HG02981 (cell line): ENCODE data around the gene MCTP2.

Source experiments
- ATAC-seq: cut with Tn5 transposase; IDR thresholded peaks from one replicate; pipeline ENCODE4 v1.9.1; 2021; ENCODE audit warnings: mild to moderate bottlenecking, moderate library complexity; ENCODE audit not compliant: unreplicated experiment

MCTP2 gene

GRCh38 chr15:94259121-94259751 is 27.9 kb downstream of the MCTP2 start:
- no peak for ATAC-seq

DNA sequence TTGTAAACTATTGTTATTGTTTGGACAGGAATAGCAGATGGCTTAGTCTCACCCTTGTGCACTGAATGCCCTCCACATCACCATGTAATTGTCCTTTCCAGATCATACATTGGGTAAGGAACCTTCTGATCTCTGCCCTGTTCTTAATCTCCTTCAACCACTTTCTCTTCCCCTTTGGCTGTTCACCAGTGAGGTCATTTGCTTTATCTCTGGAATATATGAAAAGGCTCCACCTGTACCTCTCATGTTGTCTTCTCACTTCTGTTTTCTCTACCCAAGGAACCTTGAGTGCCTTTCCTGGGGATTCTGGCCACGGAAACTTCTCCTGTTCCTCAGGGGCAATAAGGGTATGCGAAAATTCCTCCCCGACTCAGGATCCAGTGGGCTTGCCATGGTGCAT is 28.5 kb downstream of the MCTP2 start:
- no peak for ATAC-seq

DNA sequence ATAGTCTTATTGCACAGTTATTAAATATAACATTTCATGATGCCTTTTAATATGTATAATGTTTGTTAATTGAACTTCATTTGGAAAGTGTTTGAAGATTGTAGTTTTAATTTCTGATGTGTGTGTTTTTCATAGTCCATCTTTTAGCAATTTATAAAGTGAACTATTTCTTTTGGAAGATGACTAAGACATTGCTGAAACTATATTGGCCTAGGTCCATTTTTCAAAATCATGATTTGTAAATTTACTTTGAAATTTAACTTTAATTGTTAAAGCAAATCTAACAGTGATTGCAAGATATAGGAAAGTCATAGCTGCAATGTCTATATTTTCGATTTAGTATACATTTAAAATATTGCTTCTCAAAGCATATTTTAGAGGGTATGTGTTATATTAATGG is 30.8 kb downstream of the MCTP2 start:
- no peak for ATAC-seq

DNA sequence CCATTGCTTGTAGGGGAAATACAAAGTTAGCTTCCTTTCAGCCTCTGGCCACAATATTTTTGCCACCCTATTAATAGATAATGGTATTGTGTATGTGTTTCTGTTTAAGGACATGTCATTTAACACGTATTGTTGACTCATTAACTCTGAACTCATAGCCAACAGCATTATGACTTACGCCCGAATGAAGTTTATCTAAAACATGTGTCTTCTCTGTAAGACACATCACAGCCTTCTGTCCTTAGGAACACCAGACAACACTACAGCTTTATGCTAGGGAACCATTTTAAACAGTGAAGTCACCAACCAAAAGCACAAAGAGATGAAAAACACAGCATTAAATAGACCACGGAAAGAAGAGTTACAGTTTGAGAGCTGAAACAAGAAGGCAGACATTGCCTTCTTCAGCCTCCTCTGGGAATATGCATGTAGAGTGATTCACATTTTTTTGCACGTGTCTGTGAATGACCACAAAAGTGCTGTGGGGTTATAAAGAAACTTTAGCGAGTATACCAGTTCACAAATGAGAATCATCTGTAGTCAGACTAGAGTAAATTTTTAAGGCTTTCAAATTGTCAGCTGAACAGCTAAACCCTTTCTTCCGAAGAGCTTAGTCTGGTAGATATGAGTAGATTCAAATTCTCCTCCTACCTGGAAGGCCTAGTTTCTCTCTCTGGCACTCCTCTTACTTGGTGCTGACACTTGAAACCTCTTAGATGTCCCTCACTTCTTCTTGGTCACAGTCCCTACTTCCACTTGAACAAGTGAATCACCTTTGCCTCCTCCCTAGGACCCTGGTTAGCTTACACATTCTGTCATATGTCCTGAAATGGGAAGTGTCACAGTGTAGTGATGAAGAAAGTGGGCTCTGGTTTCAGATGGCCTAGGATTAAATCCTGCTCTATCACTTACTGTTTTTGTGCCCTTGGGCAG is 32.2 kb downstream of the MCTP2 start:
- ATAC-seq = peak; percentile 65

GRCh38 chr15:94265009-94265408 is 33.6 kb downstream of the MCTP2 start:
- ATAC-seq = no peak

DNA sequence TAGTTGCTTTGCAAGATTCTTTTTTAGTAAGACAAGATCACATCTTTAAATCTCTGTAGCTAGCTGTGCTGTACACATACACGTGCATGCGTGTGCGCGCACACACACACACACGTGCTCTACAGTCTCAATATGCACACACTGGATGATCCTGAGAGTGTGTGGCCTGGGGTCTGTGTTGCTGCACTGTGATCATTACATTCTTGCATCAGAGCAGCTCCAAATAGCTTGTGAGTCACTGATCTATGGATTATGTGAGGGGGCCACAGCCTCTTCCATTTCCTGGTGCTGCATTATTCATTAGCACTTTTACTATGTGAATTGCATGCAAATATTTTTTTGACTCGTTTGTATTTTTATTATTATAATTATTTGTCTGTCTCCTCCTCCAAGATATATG is 34.6 kb downstream of the MCTP2 start:
- no peak for ATAC-seq

DNA sequence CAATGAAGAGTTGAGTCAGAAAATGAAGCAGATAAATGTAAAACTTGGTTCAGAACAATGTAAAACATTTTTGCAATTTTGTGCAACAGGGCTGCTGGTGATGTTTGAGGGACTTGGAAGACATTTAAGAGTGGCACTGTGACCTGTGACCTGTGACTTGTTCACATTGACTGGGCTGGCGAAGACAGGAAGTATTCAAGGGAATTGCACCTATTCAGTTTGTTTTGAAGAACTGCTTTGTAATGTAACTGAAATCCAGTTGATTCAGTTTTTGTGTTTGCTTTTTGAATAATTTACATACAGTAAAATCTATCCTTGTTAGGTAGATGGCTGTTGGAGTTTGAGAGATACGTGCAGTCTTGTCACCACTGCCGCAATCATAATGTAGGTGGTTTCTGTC is 35.4 kb downstream of the MCTP2 start:
- ATAC-seq = no peak

GRCh38 chr15:94269954-94270353 is 38.6 kb downstream of the MCTP2 start:
- no peak for ATAC-seq

DNA sequence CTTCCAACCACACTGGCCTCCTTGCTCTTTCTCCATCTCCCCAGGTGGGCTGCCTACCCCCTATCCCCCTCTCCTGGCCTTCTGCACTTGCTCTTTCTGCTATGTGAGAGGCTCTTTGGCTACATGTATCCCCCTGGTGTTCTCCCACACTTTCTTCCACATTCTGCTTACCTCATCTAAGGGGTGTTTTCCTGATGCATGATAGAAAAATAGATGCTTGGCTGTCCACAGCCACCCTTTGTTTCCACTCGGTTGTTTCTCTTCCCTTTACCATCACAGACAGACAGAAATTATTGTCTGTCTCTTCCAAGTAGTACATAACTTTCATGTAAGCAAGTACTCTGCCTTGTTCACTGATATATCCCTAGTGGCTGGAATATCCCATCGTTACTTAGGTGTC is 39.2 kb downstream of the MCTP2 start:
- ATAC-seq = no peak

- ATAC-seq = peak; percentile 81
Observed at GRCh38 chr15:94272251-94272898, 41.0 kb downstream of the MCTP2 start.

- no peak for ATAC-seq
Observed at GRCh38 chr15:94273826-94274225, 42.5 kb downstream of the MCTP2 start.

DNA sequence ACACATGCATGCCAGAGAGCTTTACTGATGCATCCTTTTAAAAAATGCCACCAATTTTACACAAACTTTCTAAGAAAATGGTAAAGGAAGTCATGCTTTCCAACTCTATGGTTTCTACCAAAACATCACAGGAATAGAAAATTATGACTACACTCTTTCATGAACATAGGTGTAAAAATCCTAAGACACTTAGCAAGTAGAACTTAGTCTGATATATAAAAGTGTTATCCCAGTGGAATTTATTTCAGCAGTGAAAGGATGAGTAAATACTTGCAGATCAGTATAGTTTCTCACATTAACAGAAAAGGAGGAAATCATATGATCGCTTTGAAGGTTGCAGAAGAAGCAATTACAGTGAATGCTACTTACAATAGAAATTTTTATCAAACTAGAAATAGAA is 43.4 kb downstream of the MCTP2 start:
- ATAC-seq = no peak

GRCh38 chr15:94277485-94277884 is 46.1 kb downstream of the MCTP2 start:
- ATAC-seq = peak; percentile 39

- ATAC-seq = no peak
Observed at GRCh38 chr15:94279736-94280135, 48.4 kb downstream of the MCTP2 start.

GRCh38 chr15:94280301-94280700 is 48.9 kb downstream of the MCTP2 start:
- no peak for ATAC-seq

- no peak for ATAC-seq
Observed at GRCh38 chr15:94282269-94283250, 51.2 kb downstream of the MCTP2 start.

GRCh38 chr15:94286583-94286982 is 55.2 kb downstream of the MCTP2 start:
- ATAC-seq = no peak

DNA sequence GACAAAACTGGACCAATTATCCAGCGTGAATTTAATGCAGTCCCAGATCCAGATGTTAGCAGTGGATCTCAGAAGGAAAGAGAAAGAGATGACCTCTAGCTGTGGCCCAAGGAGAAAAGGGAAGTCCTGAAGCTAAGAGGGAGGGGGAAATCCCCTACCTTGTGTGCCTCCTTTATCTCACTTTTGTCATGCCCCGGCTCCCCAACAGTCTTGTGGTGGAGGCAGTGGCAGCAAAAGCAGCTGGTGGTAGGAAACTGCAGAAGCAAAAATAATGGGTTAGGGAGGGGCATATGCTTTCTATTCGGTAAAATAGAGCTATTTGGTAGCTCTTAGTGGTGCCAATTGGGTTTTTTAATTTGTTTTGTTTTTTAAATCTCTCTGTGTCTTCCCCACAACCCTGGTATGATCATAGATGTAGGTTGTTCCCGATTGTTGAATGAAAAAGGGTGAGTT is 56.5 kb downstream of the MCTP2 start:
- ATAC-seq = peak; percentile 96

DNA sequence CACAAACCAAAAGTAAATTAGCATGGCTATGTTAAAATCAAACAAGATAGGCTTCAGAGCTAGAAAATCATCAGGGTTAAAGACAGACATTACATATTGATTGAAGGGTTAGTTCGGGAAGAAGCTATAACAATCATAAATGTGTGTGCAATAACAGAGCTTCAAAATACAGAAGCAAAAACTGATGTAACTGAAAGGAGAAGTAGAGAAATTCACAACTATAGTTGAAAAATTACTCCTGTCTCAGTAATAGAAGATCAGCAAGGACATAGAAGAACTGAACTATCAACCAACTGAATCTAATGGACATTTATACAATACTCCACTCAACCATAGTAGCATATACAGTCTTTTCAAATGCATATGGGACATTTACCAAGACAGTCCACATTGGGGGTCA is 59.4 kb downstream of the MCTP2 start:
- no peak for ATAC-seq
